Measurements from ENCODE around the gene TMEM131L.
"Not testable (repeated sequence)": the region's sequence is repeated elsewhere in the genome, so short reads cannot be mapped to it uniquely, and the experiment has no call there.

The TMEM131L gene

GRCh38 chr4:153466081-153466948, at the start of gene TMEM131L:
TSS of gene TMEM131L (plus strand) at chr4:153466360. CDS start at chr4:153466398, 38 bp downstream.
- peak within 1 kb of the TSS; percentile 47 for H3K27ac ChIP-seq
- TF ChIP-seq ZFX (IDR thresholded peaks at IDR 0.05; ENCODE audit: borderline replicate concordance) (no peak), CTCF (IDR thresholded peaks at IDR 0.05) (no peak)

GRCh38 chr4:153416456-153416855, 49.7 kb upstream of the TMEM131L start:
- not testable (repeated sequence) for H3K27ac ChIP-seq

GRCh38 chr4:153418121-153418520, 48.0 kb upstream of the TMEM131L start:
- H3K27ac ChIP-seq, result no peak overlapping the region
- TF ChIP-seq CTCF (IDR thresholded peaks at IDR 0.05) (no peak), ZFX (IDR thresholded peaks at IDR 0.05; ENCODE audit: borderline replicate concordance) (no peak)

- TF ChIP-seq CTCF (IDR thresholded peaks at IDR 0.05), result no peak
- no peak for TF ChIP-seq ZFX (IDR thresholded peaks at IDR 0.05; ENCODE audit: borderline replicate concordance)
- no peak overlapping the region for H3K27ac ChIP-seq
These were observed 47.6 kb upstream of the TMEM131L start for GRCh38 chr4:153418558-153418957.

GRCh38 chr4:153419029-153419428, 47.1 kb upstream of the TMEM131L start:
- no peak overlapping the region for H3K27ac ChIP-seq
- TF ChIP-seq ZFX (IDR thresholded peaks at IDR 0.05; ENCODE audit: borderline replicate concordance) (no peak), CTCF (IDR thresholded peaks at IDR 0.05) (no peak)

GRCh38 chr4:153419673-153420278, 46.4 kb upstream of the TMEM131L start:
- TF ChIP-seq CTCF (IDR thresholded peaks at IDR 0.05) (no peak), ZFX (IDR thresholded peaks at IDR 0.05; ENCODE audit: borderline replicate concordance) (no peak)
- no peak overlapping the region for H3K27ac ChIP-seq

GRCh38 chr4:153420361-153420760, 45.8 kb upstream of the TMEM131L start:
- TF ChIP-seq ZFX (IDR thresholded peaks at IDR 0.05; ENCODE audit: borderline replicate concordance) (no peak), CTCF (IDR thresholded peaks at IDR 0.05) (no peak)
- H3K27ac ChIP-seq, result no peak overlapping the region
